HepG2 (cell line): ENCODE data around the gene BPI. TPM values are rescaled to one million over a fixed set of nuclear protein-coding genes. Genes with fewer than 3 reads are reported as not detected.
"Not testable (repeated sequence)": the region's sequence is repeated elsewhere in the genome, so short reads cannot be mapped to it uniquely, and the experiment has no call there.

Source experiments
- ATAC-seq: fragments of 200-7000 bp; cut with Tn5 transposase; 3 replicates; pipeline ENCODE4 v1.9.1; 2020; ENCODE audit warnings: mild to moderate bottlenecking, moderate library complexity
- BruUV-seq: library from RNA; stranded (reverse); fragments of 400-500 nt; replicated peaks from 2 replicates; lab custom pipeline; 2021; lab: Mats Ljungman, UMichigan
- CTCF ChIA-PET: fragments of 300-600 bp; formaldehyde crosslinking; extraction: SDS; loops from one replicate; lab custom pipeline; 2021; ENCODE audit warnings: low total read pairs, inconsistent platforms, low intra/inter-chr PET ratio; lab: Yijun Ruan, JAX
- POLR2A ChIA-PET: fragments of 350-600 bp; sonication (Branson Sonifier 250); formaldehyde crosslinking; loops from one replicate; lab custom pipeline; 2020; ENCODE audit warnings: antibody characterized with exemption, inconsistent platforms; lab: Yijun Ruan, JAX
- DNase-seq: peaks from one replicate; pipeline ENCODE4 v3.0.0-alpha.2; 2015; ENCODE audit warnings: low spot score
- FAIRE-seq: peaks from 3 replicates; lab custom pipeline; 2011; peaks lifted over from hg19 to GRCh38; lab: Jason Lieb, UNC
- H2AFZ ChIP-seq: one replicate; pipeline ENCODE4 v1.6.1; 2011; ENCODE audit warnings: low read length, inconsistent platforms
- H3K27ac ChIP-seq: fragments of 300-600 bp; 3 replicates; pipeline ENCODE4 v1.8.0; 2011; ENCODE audit warnings: mixed run types, mild to moderate bottlenecking, mixed read lengths, low read length, inconsistent platforms; ENCODE audit not compliant: insufficient read depth; ENCODE audit errors: extremely low read length
- H3K27me3 ChIP-seq, 2 experiments: fragments of 200-600 bp in 1 of 2; 2 replicates in 1 of 2; 3 replicates in 1 of 2; pipeline versions ENCODE4 v1.6.0 to v1.8.0; 2011; ENCODE audit warnings: low read length in 2 of 2, mild to moderate bottlenecking in 2 of 2, moderate library complexity in 2 of 2, inconsistent platforms in 1 of 2; ENCODE audit not compliant: insufficient read depth in 2 of 2, control insufficient read depth in 1 of 2
- H3K36me3 ChIP-seq, 2 experiments: fragments of 200-600 bp in 1 of 2; replicated peaks in 1 of 2; 2 replicates in 1 of 2; 3 replicates in 1 of 2; pipeline versions ENCODE4 v1.5.1 to v1.8.0; 2011; ENCODE audit warnings: low read length in 2 of 2, inconsistent platforms in 1 of 2; ENCODE audit not compliant: insufficient read depth in 2 of 2, control insufficient read depth in 1 of 2
- H3K4me1 ChIP-seq: 2 replicates; pipeline ENCODE4 v1.5.1; 2012; ENCODE audit warnings: low read length, inconsistent platforms; ENCODE audit not compliant: insufficient read depth
- H3K4me2 ChIP-seq: 2 replicates; pipeline ENCODE4 v1.6.0; 2011; ENCODE audit warnings: low read depth, low read length, inconsistent platforms
- H3K4me3 ChIP-seq, 3 experiments: fragments of 200-600 bp in 1 of 3; sonication (generic), shearing (Covaris generic) in 1 of 3; replicated peaks in 1 of 3; 2 replicates each; pipeline ENCODE4 v1.5.1; 2011 to 2016; ENCODE audit warnings: low read length in 3 of 3, inconsistent platforms in 2 of 3, low read depth in 2 of 3, mild to moderate bottlenecking in 2 of 3, control low read depth in 1 of 3, mixed read lengths in 1 of 3; ENCODE audit not compliant: insufficient read depth in 1 of 3
- H3K79me2 ChIP-seq: one replicate; pipeline ENCODE4 v1.6.1; 2011; ENCODE audit warnings: low read length, inconsistent platforms; ENCODE audit not compliant: insufficient read depth
- H3K9ac ChIP-seq: 2 replicates; pipeline ENCODE4 v1.6.0; 2011; ENCODE audit warnings: mild to moderate bottlenecking, low read depth, low read length, inconsistent platforms; ENCODE audit not compliant: insufficient read depth
- H3K9me3 ChIP-seq: 2 replicates; pipeline ENCODE4 v1.5.1; 2012; ENCODE audit warnings: mild to moderate bottlenecking, low read length
- H4K20me1 ChIP-seq: 2 replicates; pipeline ENCODE4 v1.6.0; 2011; ENCODE audit warnings: inconsistent platforms, mild to moderate bottlenecking, low read length, moderate library complexity; ENCODE audit not compliant: insufficient read depth
- ZNF280B ChIP-seq: sonication (generic); formaldehyde crosslinking; IDR thresholded peaks from 2 replicates; pipeline ENCODE4 v1.5.0; 2020; ENCODE audit warnings: missing genetic modification reagents, mild to moderate bottlenecking, borderline replicate concordance
- WGBS: methylation state at CpG from one replicate; pipeline ENCODE4 v1.1.6; 2017; ENCODE audit warnings: low lambda C conversion rate; 5-methylcytosine and 5-hydroxymethylcytosine counted together
- in situ Hi-C: cut with HindIII; loops from 2 replicates; pipeline ENCODE4 v1.10.0; 2017; ENCODE audit warnings: low pct_unique_long_range_greater_than_20kb; ENCODE audit not compliant: extremely low pct_ligation_motif_present
- intact Hi-C: fragments of 100-400 bp; cut with micrococcal nuclease; formaldehyde crosslinking; loops from one replicate; pipeline ENCODE4 v1.10.0; 2022; ENCODE audit not compliant: unreplicated experiment
- polyA plus RNA-seq, 8 experiments: library from polyadenylated mRNA; depleted of rRNA in 3 of 8; stranded (reverse) in 7 of 8; unstranded in 1 of 8; fragments of >200 nt; fragmentation: Illumina TruSeq in 4 of 8; extraction: Trizol in 4 of 8; gene quantifications; 2 replicates each; pipeline versions ENCODE4 v1.2.1 to v1.2.3, GENCODE V29; 2011 to 2016; ENCODE audit warnings: low read depth in 4 of 8, missing spikeins in 1 of 8, mixed read lengths in 1 of 8; ENCODE audit not compliant: insufficient read depth in 1 of 8
- total RNA-seq, 5 experiments: library from RNA; depleted of rRNA; stranded (reverse); fragments of >200 nt; fragmentation: Illumina TruSeq; extraction: Trizol; gene quantifications; 2 replicates each; pipeline ENCODE4 v1.2.3, GENCODE V29; 2016; ENCODE audit warnings: low read depth in 1 of 5
- TF ChIP-seq, protein P1 (sequence below): sonication (generic); formaldehyde crosslinking; IDR thresholded peaks from 2 replicates; pipeline ENCODE4 v1.5.0; 2020; ENCODE audit warnings: mild to moderate bottlenecking, missing genetic modification reagents, moderate library complexity

The BPI gene
- total and polyA plus RNA-seq, 2 of the 13 experiments (the other 11 are each of a cell fraction or from before 2014, with no cell fraction given): not detected

- 57% methylated on average over 6 of the region's 6 CpGs for WGBS
- not testable (repeated sequence) for DNase-seq
Observed at GRCh38 chr20:38281176-38281915, 22.6 kb upstream of the BPI start.

More at GRCh38 chr20:38281176-38281915, 22.6 kb upstream of the BPI start:
- 0 out of 2 replicates have a peak, but pooled peaks have one; percentile 29 for TF ChIP-seq ZNF280B (CRISPR knock-in tag)
- TF ChIP-seq, protein P1, sequence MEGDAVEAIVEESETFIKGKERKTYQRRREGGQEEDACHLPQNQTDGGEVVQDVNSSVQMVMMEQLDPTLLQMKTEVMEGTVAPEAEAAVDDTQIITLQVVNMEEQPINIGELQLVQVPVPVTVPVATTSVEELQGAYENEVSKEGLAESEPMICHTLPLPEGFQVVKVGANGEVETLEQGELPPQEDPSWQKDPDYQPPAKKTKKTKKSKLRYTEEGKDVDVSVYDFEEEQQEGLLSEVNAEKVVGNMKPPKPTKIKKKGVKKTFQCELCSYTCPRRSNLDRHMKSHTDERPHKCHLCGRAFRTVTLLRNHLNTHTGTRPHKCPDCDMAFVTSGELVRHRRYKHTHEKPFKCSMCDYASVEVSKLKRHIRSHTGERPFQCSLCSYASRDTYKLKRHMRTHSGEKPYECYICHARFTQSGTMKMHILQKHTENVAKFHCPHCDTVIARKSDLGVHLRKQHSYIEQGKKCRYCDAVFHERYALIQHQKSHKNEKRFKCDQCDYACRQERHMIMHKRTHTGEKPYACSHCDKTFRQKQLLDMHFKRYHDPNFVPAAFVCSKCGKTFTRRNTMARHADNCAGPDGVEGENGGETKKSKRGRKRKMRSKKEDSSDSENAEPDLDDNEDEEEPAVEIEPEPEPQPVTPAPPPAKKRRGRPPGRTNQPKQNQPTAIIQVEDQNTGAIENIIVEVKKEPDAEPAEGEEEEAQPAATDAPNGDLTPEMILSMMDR (CRISPR knock-in tag): peak; percentile 47
- H3K27me3 ChIP-seq: peaks cover 0 to 18% of the 10 kb centered on the region in 2 experiments; a peak in 3 of 5 replicates
- FAIRE-seq, H3K27ac ChIP-seq, H3K4me1 ChIP-seq, H3K79me2 ChIP-seq, in situ Hi-C loops, H3K9ac ChIP-seq, H3K4me3 ChIP-seq, CTCF ChIA-PET, H3K4me2 ChIP-seq, H3K9me3 ChIP-seq, BruUV-seq, H3K36me3 ChIP-seq, intact Hi-C loops, POLR2A ChIA-PET, ATAC-seq, H2AFZ ChIP-seq, H4K20me1 ChIP-seq: not testable (repeated sequence)
